Measurements from ENCODE around the gene MPV17.

DNA sequence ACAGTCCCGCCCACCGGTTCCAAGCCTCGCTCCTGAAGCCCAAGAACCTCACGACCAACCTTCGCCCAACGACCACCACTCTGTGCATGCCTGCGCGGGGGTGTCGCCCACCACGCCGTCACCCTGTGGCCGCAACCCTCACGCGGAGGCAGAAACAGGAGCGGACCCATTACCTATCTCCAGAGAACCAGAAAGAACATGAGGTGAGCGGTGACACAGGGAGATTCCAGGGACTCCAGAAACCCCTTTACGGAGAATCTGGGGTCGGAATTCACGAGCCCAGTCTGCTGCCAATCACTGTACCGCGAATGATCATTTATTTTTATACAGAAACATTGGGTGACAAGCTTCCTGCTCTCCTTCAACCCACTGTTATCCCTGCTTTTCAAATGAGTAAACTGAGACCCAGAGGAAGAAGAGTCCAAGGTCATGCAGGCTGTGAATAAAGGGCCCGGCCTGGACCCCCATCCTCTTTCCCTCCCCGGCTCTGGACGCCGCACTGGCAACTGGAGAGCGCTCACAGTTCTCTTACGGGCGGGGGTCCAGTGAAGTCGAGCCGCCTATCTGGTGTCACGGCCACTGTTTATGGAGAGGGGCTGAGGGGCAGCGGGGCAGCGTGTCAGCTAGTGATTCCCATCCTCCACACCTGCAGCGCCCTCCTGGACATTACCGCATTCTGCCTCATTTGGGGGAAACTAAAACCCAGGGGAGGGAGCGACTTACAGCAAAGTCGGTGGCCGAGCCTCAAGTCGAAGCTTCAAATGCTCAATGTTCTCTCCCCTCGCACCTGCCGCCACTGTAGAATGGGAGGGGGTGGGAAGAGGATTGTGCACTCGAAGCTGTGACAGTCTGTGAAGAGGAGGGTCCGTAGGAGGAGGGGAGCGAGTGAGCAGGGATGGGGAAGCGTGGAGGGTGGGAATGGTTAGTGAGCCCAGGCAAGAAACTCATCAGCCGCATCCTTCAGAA lies 59.3 kb downstream of the MPV17 start:
- TF ChIP-seq POLR2AphosphoS5 (IDR thresholded peaks at IDR 0.05) (peak; percentile 9), EZH2 (IDR thresholded peaks at IDR 0.05; ENCODE audit: borderline replicate concordance, insufficient read depth, low read length, poor library complexity, severe bottlenecking) (peak; percentile 83), CTCF (IDR thresholded peaks at IDR 0.05; ENCODE audit: poor library complexity, severe bottlenecking) (no peak), SMC3 (conservative IDR thresholded peaks at IDR 0.05; ENCODE audit: poor library complexity) (no peak), TAF1 (IDR thresholded peaks at IDR 0.05; ENCODE audit: low read depth) (no peak), EP300 (conservative IDR thresholded peaks at IDR 0.05; ENCODE audit: poor library complexity, severe bottlenecking) (no peak), MXI1 (conservative IDR thresholded peaks at IDR 0.05; ENCODE audit: poor library complexity, severe bottlenecking) (no peak), REST (IDR thresholded peaks at IDR 0.05; ENCODE audit: borderline replicate concordance) (no peak), RAD21 (conservative IDR thresholded peaks at IDR 0.05) (no peak)
